Activated gamma-delta T cell treated with anti-CD3 and anti-CD28 coated beads, Interleukin-2, amount 50 U/mL, for 16 hours (primary cell): ENCODE results near the gene PRELP.

Experiments
- DNase-seq: peaks from one replicate; pipeline ENCODE4 v3.0.0-alpha.2; 2020; ENCODE audit warnings: low read depth

Gene PRELP

GRCh38 chr1:203524152-203524551 lies 48.5 kb downstream of the PRELP start:
- no peak for DNase-seq

GRCh38 chr1:203524824-203525223 lies 49.2 kb downstream of the PRELP start:
- DNase-seq, result no peak

- no peak for DNase-seq
Measured at GRCh38 chr1:203525685-203526084, 50.1 kb downstream of the PRELP start.

- no peak for DNase-seq
Measured at GRCh38 chr1:203526130-203526529, 50.5 kb downstream of the PRELP start.

GRCh38 chr1:203526572-203526971 lies 51.0 kb downstream of the PRELP start:
- DNase-seq, result no peak

- DNase-seq, result no peak
Measured at GRCh38 chr1:203527013-203527412, 51.4 kb downstream of the PRELP start.

GRCh38 chr1:203528063-203528462 lies 52.5 kb downstream of the PRELP start:
- no peak for DNase-seq

- no peak for DNase-seq
Measured at GRCh38 chr1:203528976-203529835, 53.6 kb downstream of the PRELP start.

- DNase-seq, result no peak
Measured at GRCh38 chr1:203531063-203531462, 55.5 kb downstream of the PRELP start.

- DNase-seq, result no peak
Measured at GRCh38 chr1:203534012-203534411, 58.4 kb downstream of the PRELP start.

GRCh38 chr1:203534526-203534925 lies 58.9 kb downstream of the PRELP start:
- no peak for DNase-seq

- no peak for DNase-seq
Measured at GRCh38 chr1:203536575-203536974, 61.0 kb downstream of the PRELP start.

- no peak for DNase-seq
Measured at GRCh38 chr1:203536980-203537455, 61.4 kb downstream of the PRELP start.

GRCh38 chr1:203537806-203538464 lies 62.3 kb downstream of the PRELP start:
- no peak for DNase-seq

GRCh38 chr1:203538726-203539125 lies 63.1 kb downstream of the PRELP start:
- no peak for DNase-seq

- DNase-seq, result no peak
Measured at GRCh38 chr1:203539831-203540546, 64.4 kb downstream of the PRELP start.
